ENCODE data around the gene VPS35.
"Not testable (repeated sequence)": the region's sequence is repeated elsewhere in the genome, so short reads cannot be mapped to it uniquely, and the experiment has no call there.

VPS35 gene

DNA sequence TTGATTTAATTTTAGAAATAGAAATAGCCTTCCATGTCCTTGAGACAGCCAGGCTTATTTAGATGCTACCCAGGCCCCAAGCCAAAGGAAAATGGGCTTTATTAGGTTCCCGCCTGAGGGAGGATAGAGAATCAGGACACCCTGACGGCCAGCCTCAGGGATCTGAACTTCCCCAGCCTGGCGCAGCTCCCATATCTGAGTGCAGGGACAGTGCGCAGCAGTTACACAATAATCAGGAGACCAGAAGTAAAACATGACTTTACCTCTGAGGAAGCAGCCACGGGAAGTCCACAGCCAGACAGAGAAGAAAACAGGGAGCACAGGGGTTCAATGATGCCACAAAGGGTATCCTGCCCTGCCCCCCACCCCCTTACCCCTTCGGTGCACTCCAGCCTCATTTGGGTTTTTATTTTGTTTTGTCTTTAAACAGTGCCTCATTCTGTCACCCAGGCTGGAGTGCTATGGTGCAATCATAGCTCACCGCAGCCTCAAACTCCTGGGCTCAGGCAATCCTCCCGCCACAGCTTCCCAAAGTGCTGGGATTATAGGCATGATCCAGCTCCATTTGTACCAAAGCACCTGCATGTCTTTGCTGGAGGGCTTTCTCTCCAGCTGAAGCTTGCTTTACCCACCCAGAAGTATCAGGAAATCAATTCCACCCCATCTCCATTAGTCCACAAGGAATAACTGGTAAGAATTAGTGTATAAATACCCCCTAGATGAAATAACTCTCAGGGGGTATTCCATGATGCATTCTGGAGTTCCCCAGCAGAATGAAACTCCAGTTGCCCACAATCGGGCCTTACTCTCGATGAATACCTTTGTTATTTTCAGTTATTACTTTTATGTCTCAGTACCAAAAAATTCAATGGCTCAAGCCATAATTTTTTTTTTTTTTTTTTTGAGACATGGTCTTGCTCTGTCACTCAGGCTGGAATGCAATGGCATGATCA is 22.4 kb upstream of the VPS35 start:
- no peak for DNase-seq

DNA sequence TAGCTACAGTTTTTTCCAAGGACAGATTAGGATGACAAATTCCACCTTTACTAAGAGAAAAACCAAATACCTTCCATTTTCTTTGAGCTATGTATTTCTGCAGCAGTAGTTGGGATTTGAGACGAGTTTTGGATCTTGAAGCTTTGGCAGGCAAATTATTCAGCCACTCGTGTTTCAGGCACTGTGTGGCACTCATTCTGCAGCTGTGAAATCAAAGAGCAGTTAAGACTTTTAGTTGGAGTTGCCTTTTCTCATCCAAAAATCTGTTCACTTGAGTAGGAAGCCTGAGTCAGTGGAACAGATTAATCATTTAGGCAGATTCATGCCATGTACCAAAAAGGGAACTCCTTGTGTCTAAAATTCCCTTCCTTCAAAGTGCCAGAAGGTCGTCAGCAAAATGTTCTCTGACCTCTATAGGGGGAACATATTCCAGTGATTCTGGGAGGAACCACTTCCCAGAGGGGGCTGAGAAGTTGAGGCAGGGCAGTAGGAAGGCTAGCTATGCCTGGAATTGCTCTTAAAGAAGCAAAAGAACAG is 20.6 kb upstream of the VPS35 start:
- DNase-seq, result no peak

DNA sequence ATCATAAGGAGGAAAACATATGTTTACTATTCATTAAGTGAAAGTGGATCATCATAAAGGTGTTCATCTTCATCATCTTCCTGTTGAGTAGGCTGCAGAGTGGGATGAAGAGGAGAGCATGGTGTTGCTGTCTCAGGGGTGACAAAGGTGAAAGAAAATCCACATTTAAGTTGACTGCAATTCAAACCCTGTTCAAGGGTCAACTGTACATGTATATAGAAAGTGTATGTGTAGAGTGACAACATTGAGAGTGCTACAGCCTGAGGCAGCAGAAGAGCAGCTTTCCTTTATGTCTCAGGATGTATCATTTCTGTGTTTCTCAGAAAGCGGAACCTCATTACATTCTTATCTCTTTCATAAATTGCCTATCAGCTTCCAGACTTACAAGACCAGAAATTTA is 17.7 kb upstream of the VPS35 start:
- DNase-seq, result no peak

DNA sequence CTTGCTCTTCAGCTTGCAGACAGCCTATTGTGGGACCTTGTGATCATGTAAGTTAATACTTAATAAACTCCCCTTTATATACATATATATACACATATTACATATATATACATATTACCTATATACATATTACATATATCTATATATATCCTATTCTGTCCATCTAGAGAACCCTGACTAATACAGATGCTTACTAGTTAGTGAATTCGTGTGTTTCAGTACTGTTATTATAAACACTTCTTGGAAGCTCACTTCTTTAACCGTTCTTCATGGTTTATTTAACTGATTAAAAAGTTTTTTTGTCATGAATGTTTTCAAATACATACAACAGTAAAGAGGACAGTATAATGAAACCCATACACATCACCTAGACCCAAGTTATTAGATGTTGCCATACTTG is 13.1 kb upstream of the VPS35 start:
- DNase-seq, result no peak

DNA sequence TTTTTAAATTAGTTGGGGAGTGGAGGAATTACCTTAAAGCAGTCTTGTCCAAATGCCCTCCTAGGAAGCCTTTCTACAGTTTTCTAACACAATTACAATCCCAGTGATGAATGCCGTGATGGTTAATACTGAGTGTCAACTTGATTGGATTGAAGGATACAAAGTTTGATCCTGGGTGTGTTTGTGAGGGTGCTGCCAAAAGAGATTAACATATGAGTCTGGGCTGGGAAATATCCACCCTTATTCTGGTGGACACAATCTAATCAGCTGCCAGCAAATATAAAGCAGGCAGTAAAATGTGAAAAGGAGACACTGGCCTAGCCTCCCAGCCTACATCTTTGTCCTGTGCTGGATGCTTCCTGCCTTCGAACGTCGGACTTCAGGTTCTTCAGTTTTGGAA is 12.6 kb upstream of the VPS35 start:
- DNase-seq, result no peak

DNA sequence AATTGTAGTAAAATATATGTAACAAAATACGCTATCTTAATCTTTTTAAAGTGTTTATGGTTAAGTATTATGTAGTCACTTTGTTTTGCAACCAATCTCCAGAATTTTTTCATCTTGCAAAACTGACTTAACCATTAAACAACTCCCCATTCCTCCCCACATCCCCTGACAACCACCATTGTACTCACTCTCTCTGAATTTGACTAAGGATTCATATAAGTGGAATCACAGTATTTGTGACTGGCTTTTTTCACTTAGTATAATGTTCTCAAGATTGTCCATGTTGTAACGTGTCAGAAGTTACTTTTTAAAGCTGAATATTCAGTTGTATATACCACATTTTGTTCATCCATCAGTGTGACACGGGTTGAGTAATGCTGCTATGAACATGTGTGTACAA is 11.1 kb upstream of the VPS35 start:
- no peak for DNase-seq

DNA sequence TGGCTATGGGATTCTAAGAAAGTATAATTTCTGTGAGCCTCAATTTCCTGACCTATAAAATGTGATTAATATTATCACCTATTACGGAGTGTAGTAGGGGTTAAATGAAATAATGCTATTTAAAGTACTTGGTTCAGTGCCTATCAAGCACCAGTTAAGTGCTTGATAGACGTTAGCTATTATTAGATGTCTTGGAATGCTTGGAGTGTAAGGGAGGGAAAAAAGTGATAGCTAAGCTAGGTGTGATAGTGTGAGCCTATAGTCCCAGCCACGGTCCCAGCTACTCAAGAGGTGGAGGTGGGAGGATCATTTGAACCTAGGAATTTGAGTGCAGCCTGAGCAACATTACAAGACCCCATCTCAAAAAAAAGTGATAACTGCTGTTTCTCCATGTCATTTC is 8.0 kb upstream of the VPS35 start:
- DNase-seq, result no peak

DNA sequence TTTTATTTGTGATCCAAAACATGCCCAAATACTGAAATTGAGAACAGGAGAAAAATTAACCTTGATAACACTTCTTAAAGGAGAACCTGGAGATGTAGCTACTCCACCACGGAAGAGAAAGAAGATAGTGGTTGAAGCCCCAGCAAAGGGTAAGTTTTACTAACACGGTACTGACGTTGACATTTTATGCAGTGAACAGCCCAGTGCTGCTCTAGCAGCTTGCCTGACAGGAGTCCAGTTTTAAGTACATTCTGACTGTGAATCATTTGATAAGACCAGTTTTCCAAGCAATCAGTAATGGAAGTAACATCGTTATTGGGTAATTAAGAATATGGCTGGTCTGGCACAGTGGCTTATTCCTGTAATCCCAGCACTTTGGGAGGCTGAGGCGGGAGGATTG is 7.0 kb upstream of the VPS35 start:
- DNase-seq, result no peak

DNA sequence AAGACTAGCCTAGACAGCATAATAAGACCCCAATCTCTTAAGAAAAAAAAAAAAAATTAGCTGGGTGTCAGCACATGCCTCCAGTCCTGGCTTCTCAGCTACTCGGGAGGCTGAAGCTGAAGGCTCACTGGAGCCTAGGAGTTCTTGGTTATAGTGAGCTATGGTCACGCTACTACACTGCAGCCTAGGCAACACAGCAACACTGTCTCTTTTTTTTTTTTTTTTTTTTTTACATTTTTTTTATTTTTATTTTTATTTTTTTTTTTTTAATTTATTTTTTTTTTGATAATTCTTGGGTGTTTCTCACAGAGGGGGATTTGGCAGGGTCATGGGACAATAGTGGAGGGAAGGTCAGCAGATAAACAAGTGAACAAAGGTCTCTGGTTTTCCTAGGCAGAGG is 4.6 kb upstream of the VPS35 start:
- no peak for DNase-seq

DNA sequence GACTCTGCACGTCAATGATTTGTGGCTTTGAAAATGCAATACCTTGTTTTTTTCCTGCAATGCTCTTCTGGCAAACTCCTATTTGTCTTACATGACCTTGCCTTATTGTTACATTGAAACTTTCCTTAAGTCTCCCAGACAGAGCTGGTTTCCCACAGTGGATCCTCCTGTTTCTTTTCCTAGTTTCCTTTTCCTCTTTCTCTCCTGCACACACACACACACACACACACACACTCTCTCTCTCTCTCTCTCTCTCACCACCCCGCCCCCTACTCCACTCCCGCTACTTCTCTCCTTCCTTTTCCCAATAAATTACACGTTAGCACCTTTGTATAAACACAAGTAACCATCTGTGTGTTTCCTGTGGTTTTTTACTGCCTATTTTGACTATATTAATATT is 2.7 kb upstream of the VPS35 start:
- DNase-seq, result no peak

DNA sequence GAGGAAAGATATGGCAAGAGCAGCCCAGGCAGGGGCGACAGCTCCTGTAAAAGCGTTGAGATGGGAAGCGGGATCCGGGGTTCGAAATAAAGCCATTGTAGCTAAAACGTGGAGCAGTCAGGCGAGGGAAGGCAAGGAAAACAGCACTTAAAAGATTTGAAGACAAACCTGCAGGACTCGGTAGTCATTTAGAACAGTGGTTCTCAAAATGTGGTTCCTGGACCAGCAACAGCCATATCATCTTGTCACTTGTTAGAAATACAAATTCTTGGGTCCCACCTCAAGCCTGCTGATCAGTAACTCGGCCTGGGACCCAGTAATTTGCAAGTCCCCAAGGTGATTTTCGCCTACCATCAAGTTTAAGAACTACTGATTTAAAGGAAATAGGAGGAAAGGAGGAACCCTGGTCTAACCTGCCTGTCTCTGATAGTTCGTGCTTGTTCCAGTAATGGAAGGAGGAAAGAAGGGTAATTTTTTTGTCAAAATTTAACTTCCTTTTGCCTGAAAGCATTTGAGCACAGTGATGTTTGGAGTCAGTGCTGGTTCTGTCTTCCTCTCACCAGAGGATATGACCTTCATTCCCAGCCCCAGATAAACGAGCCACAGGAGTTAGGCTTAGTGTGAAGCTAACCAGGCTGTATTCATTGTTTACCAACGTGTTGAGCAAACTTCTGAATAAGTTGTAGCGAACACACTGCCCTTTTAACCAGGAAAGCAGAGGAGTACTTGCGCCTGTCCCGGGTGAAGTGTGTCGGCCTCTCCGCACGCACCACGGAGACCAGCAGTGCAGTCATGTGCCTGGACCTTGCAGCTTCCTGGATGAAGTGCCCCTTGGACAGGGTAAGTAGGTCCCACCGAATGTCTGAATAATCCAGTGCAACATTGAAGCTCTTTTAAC is 1.6 kb upstream of the VPS35 start:
- no peak for DNase-seq

DNA sequence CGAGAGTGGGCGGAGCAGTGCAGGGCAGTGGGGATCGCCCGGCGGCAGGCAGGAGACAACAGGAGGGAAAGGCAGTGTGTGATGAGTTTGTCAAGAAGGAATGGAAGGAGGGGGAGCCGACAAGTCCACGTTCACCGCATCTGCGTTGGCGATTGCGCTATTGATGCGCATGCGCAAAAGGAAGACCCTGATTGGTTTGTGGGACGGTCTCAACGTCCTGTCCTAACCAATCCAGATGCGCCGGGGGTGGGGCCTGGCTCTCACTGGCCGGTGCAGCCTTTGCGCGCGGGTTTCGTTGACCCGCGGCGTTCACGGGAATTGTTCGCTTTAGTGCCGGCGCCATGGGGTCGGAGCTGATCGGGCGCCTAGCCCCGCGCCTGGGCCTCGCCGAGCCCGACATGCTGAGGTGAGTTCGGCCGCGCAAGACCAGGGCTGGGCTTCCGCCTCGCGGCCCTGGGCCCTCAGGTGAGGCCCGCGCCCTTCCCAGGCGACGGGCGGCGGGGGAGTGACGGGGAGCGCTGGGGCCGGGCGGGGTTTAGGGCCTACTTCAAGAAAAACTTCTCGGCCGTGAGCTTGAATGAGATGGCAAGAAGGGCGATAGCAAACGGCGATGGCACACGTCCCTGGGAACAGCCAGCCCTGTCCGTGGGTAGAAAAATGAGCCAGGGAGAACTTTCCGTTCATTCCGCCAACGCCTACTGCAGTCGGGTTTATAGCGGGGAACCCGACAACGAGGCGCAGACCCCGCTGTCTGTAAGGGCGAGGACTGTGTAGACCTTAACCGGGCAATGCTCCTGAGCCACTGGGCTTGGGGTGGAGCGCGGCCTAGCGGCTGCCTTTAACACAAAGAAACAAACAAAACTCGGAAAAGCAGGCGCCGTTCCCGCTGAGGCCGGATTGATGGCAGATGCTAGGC is 645 bp upstream of the VPS35 start, which contains the start of gene ORC6:
Gene ORC6 (plus strand): TSS at position 295 of the 916 bp plus-strand sequence. CDS start 47 bp downstream, at position 342.
- peak; percentile 99 for DNase-seq

DNA sequence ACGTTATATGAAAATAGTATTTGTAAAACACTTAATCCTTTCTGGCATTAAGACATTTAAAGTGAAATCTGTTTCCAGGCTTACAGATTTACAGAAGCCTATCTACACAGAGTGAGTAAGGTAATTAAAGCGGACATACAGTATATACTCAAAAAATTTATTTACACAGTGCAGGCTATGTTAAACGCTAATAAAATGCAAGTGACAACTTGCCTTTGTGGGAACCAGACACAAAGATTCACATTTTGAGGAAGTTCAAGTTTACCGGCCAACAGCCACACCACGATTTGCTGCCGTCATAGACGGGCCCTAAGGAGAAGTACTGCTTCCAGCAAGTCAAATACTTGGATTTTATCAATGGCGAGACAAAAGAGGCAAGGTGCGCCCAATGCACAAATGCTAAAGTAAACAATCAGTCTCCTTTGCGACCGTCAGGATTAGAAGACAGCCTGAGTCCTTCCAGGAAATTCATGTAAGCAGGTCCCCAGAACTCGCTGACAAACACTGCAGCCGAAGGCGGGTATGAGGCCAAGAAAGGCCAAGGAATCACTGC is 801 bp downstream of the VPS35 start:
- no peak for DNase-seq

DNA sequence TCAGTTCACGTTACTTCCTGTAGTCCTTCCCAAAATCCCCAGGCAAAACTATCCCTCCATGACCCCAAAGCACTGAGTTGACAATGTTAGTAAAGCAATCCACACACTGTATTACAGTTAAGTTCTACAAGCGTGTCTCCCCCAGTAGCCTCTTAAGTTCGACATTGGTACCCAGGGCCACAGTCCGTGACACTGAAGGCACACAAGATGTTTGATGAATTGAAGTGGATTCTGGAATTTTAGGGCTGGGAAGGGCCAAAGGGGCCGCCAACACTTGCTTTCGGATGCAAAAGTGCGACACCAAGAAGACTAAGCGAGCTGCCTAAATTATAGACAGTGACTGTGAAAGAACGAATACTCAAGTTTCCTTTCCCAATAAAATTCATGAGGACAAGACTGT is 1.5 kb downstream of the VPS35 start:
- no peak for DNase-seq

DNA sequence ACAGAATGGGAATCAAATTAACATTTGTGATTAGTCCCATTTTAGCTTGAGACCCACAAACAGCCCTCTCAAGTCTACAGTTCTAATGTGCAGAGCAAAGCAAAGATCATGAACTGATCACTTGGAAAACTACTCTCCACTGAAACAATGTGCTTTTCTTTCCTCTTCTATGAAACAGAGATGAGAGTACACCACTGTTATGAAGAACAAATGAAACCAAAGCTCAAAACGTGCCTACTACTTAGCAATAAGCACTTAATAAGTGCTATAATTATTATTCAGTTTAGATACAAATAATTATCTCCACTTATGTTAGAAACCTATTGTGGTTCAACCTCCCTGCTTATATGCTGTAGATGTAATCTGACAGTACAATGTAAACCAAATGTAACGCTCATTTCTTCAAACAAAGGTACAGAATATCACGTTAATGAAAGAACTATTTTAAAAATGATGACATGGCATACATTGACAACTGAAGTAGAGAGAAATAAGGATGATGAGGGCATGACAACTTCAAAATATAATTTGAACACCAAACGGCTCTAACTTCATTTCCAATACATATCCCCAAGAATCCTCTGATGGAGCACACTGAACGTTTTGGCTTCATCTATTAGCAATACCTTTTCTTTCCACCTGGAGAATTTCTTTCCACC is 2.0 kb downstream of the VPS35 start:
- no peak for DNase-seq

DNA sequence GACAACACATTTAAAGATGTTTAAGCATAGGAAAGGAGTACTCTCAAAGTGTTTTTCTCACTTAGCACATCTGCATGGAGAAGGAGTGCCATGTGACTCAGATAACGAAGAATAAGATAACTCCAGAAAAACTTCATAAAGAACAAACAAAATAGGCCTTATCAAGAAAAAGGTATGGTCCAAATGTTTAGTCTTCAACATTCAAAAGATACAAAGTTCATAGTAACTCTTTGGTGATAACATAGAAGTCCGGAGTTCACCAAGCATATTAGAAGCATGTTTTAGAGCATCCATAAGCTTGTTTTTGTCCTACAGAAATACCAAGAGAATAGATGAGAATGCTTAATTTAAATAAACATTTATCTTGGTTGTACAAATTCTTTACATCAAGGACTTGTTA is 7.1 kb downstream of the VPS35 start:
- not testable (repeated sequence) for DNase-seq

DNA sequence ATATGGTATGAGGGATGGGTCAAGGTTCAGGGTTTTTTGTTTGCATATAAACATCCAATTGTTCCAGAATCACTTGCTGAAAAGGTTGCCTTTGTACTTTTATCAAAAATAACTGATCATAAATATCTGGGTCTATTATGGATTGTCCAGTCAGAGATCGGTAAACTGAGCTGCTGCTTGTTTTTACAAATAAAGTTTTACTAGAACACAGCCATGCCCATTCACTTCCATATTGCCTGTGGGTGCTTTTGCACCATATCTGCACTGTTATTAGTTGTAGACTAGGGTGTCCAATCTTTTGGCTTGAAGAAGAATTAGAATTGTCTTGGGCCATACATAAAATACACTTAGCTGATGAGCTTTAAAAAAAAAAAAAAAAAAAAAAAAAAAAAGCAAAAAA is 11.0 kb downstream of the VPS35 start:
- DNase-seq, result not testable (repeated sequence)

DNA sequence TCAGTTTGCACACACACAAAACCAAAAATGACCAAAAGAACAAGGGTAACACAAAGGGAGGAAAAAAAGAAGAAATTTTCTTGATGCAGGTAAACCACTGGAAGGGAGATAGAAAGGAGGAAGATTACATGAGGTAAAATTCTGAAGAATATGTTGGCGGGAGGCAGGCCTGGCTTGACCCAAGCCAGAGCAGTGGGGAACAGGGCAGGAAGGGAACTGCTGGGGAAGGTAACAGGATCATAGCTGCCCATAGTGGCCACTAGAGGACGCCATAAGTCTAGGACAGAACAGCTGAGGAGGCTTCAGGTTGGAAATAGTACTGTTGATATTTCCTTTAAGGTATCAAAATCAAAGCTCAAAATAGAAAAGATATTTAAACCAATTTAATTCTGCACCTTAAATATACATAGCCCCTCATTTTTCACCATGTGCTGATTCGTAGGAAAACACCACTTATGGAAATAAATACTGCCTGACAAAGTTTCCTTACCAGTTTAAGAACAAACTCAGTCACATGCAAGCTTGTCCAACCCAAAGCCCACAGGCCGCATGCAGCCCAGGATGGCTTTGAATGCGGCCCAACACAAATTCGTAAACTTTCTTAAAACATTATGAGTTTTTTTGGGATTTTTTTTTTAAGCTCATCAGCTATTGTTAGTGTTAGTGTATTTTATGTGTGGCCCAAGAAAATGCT is 15.5 kb downstream of the VPS35 start:
- no peak for DNase-seq

DNA sequence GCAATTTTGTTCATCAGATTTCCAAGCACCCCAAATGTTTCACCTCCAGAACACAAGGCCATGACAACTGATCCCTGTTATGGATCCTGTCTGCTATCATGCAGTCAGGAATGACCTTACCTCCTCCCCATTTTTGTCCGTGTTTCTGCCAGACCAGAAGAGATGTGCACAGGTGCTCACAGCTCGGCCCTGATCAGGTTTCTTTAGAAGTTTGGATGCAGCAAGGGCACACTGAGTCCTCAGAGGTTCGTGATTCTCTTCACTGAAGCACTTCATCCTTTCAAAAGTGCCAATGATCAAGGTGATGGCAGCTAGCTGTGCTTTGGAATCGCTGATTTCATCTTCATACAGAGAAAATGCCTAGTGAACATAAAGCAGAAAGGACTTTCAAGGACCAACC is 26.9 kb downstream of the VPS35 start:
- no peak for DNase-seq

DNA sequence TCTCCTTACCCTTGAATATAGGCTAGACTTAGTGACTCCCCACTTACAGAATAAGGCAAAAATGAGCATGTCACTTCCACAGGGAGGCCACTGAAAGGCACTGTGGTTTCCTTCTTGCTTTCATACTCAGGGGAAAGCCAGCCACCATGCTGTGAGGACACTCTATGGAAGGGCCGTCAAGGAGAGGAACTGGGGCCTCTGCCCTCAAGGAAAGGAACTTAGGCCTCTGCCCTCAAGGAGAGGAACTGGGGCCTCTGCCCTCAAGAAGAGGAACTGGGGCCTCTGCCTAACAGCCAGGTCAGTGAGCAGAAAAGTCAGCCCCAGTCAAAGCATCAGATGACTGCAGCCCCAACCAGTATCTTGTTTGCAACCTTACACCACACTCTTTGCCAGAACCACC is 30.1 kb downstream of the VPS35 start:
- DNase-seq, result no peak

DNA sequence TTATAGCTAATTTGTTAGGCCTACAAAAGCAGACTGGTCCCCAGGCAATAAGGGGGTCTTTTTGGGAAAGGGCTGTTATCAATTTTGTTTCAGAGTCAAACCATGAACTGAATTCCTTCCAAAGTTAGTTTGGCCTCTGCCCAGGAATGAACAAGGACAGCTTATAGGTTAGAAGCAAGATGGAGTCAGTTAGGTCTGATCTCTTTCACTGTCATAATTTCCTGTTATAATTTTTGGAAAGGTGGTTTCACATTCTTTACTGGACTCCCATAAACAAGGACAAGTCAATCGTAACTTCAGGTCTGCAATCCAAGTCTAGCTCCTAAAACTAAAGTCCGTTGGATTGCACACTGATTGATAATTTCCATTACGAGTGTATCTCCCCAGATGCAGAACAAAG is 37.7 kb downstream of the VPS35 start:
- no peak for DNase-seq
